Spleen (tissue), 7 donors: ENCODE data around the gene DSG3.

ENCODE experiments used
- CTCF ChIP-seq, 11 experiments: fragments of 200-600 bp in 7 of 11; fragments of 450-650 bp in 4 of 11; sonication (generic) in 4 of 11; IDR thresholded peaks in 8 of 11; conservative IDR thresholded peaks in 3 of 11; 1 replicate in 7 of 11; 2 replicates in 4 of 11; pipeline versions ENCODE4 v1.4.0 to v1.8.0; 2016 to 2021; ENCODE audit warnings: antibody characterized with exemption in 11 of 11, inconsistent platforms in 4 of 11, mild to moderate bottlenecking in 1 of 11
- POLR2A ChIP-seq, 3 donors: fragments of 450-650 bp; IDR thresholded peaks; one replicate each; pipeline ENCODE4 v1.5.1; 2017; ENCODE audit warnings: antibody characterized with exemption in 3 of 3, mild to moderate bottlenecking in 1 of 3
- donor health status: DM: no; HTN: no; CAD: no; lungs with moderate emphysema.
- donor health status: DM: no; HTN: no; CAD: no.
- donor health status: DM: no; HTN: no; CAD: no.

GRCh38 chr18:31447530-31448191, at the start of gene DSG3:
- TF ChIP-seq CTCF (IDR thresholded peaks at IDR 0.05 in 8 of 11, conservative IDR thresholded peaks at IDR 0.05 in 3 of 11): no peak
- TF ChIP-seq POLR2A (IDR thresholded peaks at IDR 0.05): no peak
